ENCODE results near the gene KLK14.

Gene KLK14

GRCh38 chr19:51082611-51083010 lies at the start of gene KLK14:
TSS of gene KLK14 (minus strand) at chr19:51082887. CDS start at chr19:51082614, 273 bp downstream.
- no peak for DNase-seq

GRCh38 chr19:51131780-51132680 lies 49.3 kb upstream of the KLK14 start:
- DNase-seq: no peak

- DNase-seq: no peak
Measured at GRCh38 chr19:51129716-51130115, 47.0 kb upstream of the KLK14 start.

- no peak for DNase-seq
Measured at GRCh38 chr19:51128227-51128626, 45.5 kb upstream of the KLK14 start.

- DNase-seq: peak; percentile 92
Measured at GRCh38 chr19:51127755-51128154, 45.1 kb upstream of the KLK14 start.

- no peak for DNase-seq
Measured at GRCh38 chr19:51127032-51127431, 44.3 kb upstream of the KLK14 start.

GRCh38 chr19:51125421-51126075 lies 42.9 kb upstream of the KLK14 start:
- no peak for DNase-seq

GRCh38 chr19:51124729-51125128 lies 42.0 kb upstream of the KLK14 start, which contains the start of gene SIGLEC9:
TSS of gene SIGLEC9 (plus strand) at chr19:51124906. CDS start at chr19:51124975, 69 bp downstream.
- no peak for DNase-seq

GRCh38 chr19:51124216-51124615 lies 41.5 kb upstream of the KLK14 start:
- no peak for DNase-seq

- DNase-seq: no peak
Measured at GRCh38 chr19:51123802-51124201, 41.1 kb upstream of the KLK14 start.

GRCh38 chr19:51123381-51123800 lies 40.7 kb upstream of the KLK14 start:
- no peak for DNase-seq

- DNase-seq: no peak
Measured at GRCh38 chr19:51122112-51122981, 39.7 kb upstream of the KLK14 start.

- no peak for DNase-seq
Measured at GRCh38 chr19:51121257-51121656, 38.6 kb upstream of the KLK14 start.

- no peak for DNase-seq
Measured at GRCh38 chr19:51120160-51120559, 37.5 kb upstream of the KLK14 start.

- DNase-seq: no peak
Measured at GRCh38 chr19:51119611-51120010, 36.9 kb upstream of the KLK14 start.

- no peak for DNase-seq
Measured at GRCh38 chr19:51119101-51119500, 36.4 kb upstream of the KLK14 start.

GRCh38 chr19:51116736-51117286 lies 34.1 kb upstream of the KLK14 start:
- DNase-seq: no peak

- no peak for DNase-seq
Measured at GRCh38 chr19:51114087-51114729, 31.5 kb upstream of the KLK14 start.

- no peak for DNase-seq
Measured at GRCh38 chr19:51111606-51112005, 28.9 kb upstream of the KLK14 start.

- DNase-seq: no peak
Measured at GRCh38 chr19:51110666-51110971, 27.9 kb upstream of the KLK14 start.

- DNase-seq: no peak
Measured at GRCh38 chr19:51108805-51109146, 26.1 kb upstream of the KLK14 start.

GRCh38 chr19:51108066-51108804 lies 25.5 kb upstream of the KLK14 start, which contains the start of gene CTU1:
TSS of gene CTU1 (minus strand) at chr19:51108409. CDS start at chr19:51104569, 3,840 bp downstream.
- DNase-seq: peak; percentile 100

Data from OCI-M1 (cell line).